MM.1S (cell line): ENCODE measurements around the gene CXorf66.
"Not testable (repeated sequence)": the region's sequence is repeated elsewhere in the genome, so short reads cannot be mapped to it uniquely, and the experiment has no call there.

Source experiments
- DNase-seq: peaks from one replicate; pipeline ENCODE4 v3.0.0-alpha.2; 2015
- H2AFZ ChIP-seq: fragments of 300-600 bp; sonication (generic); 2 replicates; pipeline ENCODE4 v1.6.0; 2016; ENCODE audit warnings: antibody characterized with exemption, low read length
- H3F3A ChIP-seq: fragments of 300-600 bp; sonication (generic); 2 replicates; pipeline ENCODE4 v1.6.1; 2016; ENCODE audit warnings: mild to moderate bottlenecking, antibody characterized with exemption, low read length, moderate library complexity, mixed read lengths; ENCODE audit not compliant: insufficient read depth
- H3K27ac ChIP-seq: fragments of 300-600 bp; sonication (generic); 2 replicates; pipeline ENCODE4 v1.5.1; 2016; ENCODE audit warnings: mild to moderate bottlenecking, low read length
- H3K27me3 ChIP-seq: fragments of 300-600 bp; sonication (generic); replicated peaks from 2 replicates; pipeline ENCODE4 v1.6.0; 2016; ENCODE audit warnings: low read length; ENCODE audit not compliant: insufficient read depth
- H3K36me3 ChIP-seq: fragments of 300-600 bp; sonication (generic); replicated peaks from 2 replicates; pipeline ENCODE4 v1.6.1; 2016; ENCODE audit warnings: mild to moderate bottlenecking, low read length, mixed read lengths; ENCODE audit not compliant: insufficient read depth
- H3K4me1 ChIP-seq: fragments of 300-600 bp; sonication (generic); 2 replicates; pipeline ENCODE4 v1.6.1; 2016; ENCODE audit warnings: low read length, mixed read lengths
- H3K4me2 ChIP-seq: fragments of 300-600 bp; sonication (generic); 2 replicates; pipeline ENCODE4 v1.6.0; 2016; ENCODE audit warnings: low read depth, low read length
- H3K4me3 ChIP-seq: fragments of 300-600 bp; sonication (generic); 2 replicates; pipeline ENCODE4 v1.5.1; 2016; ENCODE audit warnings: low read length, mixed read lengths
- H3K79me2 ChIP-seq: fragments of 300-600 bp; sonication (generic); 2 replicates; pipeline ENCODE4 v1.6.1; 2016; ENCODE audit warnings: mixed run types, low read length, mixed read lengths
- H3K9ac ChIP-seq: fragments of 300-600 bp; sonication (generic); 2 replicates; pipeline ENCODE4 v1.6.1; 2016; ENCODE audit warnings: low read length, mixed read lengths
- H3K9me2 ChIP-seq: fragments of 300-600 bp; sonication (generic); replicated peaks from 2 replicates; pipeline ENCODE4 v1.6.1; 2016; ENCODE audit warnings: mild to moderate bottlenecking, low read length, mixed read lengths; ENCODE audit not compliant: insufficient read depth
- H3K9me3 ChIP-seq: fragments of 300-600 bp; sonication (generic); replicated peaks from 2 replicates; pipeline ENCODE4 v1.6.1; 2016; ENCODE audit warnings: mild to moderate bottlenecking, low read length, mixed read lengths; ENCODE audit not compliant: insufficient read depth
- H4K20me1 ChIP-seq: fragments of 300-600 bp; sonication (generic); 2 replicates; pipeline ENCODE4 v1.6.1; 2016; ENCODE audit warnings: mild to moderate bottlenecking, low read length, moderate library complexity, mixed read lengths; ENCODE audit not compliant: insufficient read depth
- CTCF ChIP-seq: fragments of 300-600 bp; sonication (generic); IDR thresholded peaks from 2 replicates; pipeline ENCODE4 v1.5.1; 2016; ENCODE audit warnings: antibody characterized with exemption, low read length, mixed read lengths
- EZH2 ChIP-seq: fragments of 300-600 bp; sonication (generic); optimal IDR thresholded peaks from 2 replicates; pipeline ENCODE3; 2017; ENCODE audit warnings: low read depth, mild to moderate bottlenecking, antibody characterized with exemption, low read length, mixed read lengths
- EZH2phosphoT487 ChIP-seq: fragments of 300-600 bp; sonication (generic); IDR thresholded peaks from 2 replicates; pipeline ENCODE4 v1.6.1; 2018; ENCODE audit warnings: antibody characterized with exemption, low read length

CXorf66 gene

GRCh38 chrX:139929876-139930275 lies 35.4 kb downstream of the CXorf66 start:
- Histone ChIP-seq H3K27me3 (no peaks in the 10 kb centered on the region), H3K9ac (no peak overlapping the region), H3K4me2 (no peak overlapping the region), H3K9me2 (no peaks in the 10 kb centered on the region), H2AFZ (no peak overlapping the region), H3K9me3 (no peaks in the 10 kb centered on the region), H3F3A (peaks cover 9% of the 10 kb centered on the region), H3K36me3 (no peaks in the 10 kb centered on the region), H3K79me2 (peaks cover 33% of the 10 kb centered on the region), H3K4me1 (peaks cover 5% of the 10 kb centered on the region; the same call in 1 of the 2 replicates), H4K20me1 (no peaks in the 10 kb centered on the region), H3K27ac (no peak overlapping the region), H3K4me3 (no peak overlapping the region)
- no peak for DNase-seq
- TF ChIP-seq CTCF (no peak), EZH2phosphoT487 (no peak), EZH2 (no peak)

GRCh38 chrX:139924696-139925095 lies 40.6 kb downstream of the CXorf66 start:
- no peak for DNase-seq
- no peak overlapping the region for H3K4me2 ChIP-seq
- no peak overlapping the region for H2AFZ ChIP-seq
- H3K9ac ChIP-seq: no peak overlapping the region
- no peaks in the 10 kb centered on the region for H3K4me1 ChIP-seq
- H3F3A ChIP-seq: no peaks in the 10 kb centered on the region
- H3K36me3 ChIP-seq: no peaks in the 10 kb centered on the region
- H3K27me3 ChIP-seq: no peaks in the 10 kb centered on the region
- no peak for TF ChIP-seq EZH2phosphoT487
- TF ChIP-seq CTCF: no peak
- no peak for TF ChIP-seq EZH2
- no peaks in the 10 kb centered on the region for H3K9me3 ChIP-seq
- H4K20me1 ChIP-seq: no peaks in the 10 kb centered on the region
- H3K9me2 ChIP-seq: no peaks in the 10 kb centered on the region
- H3K27ac ChIP-seq: no peak overlapping the region
- H3K4me3 ChIP-seq: no peak overlapping the region
- peaks cover 24% of the 10 kb centered on the region for H3K79me2 ChIP-seq

GRCh38 chrX:139924069-139924695 lies 41.1 kb downstream of the CXorf66 start:
- no peaks in the 10 kb centered on the region for H4K20me1 ChIP-seq
- no peaks in the 10 kb centered on the region for H3K27me3 ChIP-seq
- H3K9me3 ChIP-seq: no peaks in the 10 kb centered on the region
- H3K4me2 ChIP-seq: no peak overlapping the region
- H3K9ac ChIP-seq: no peak overlapping the region
- DNase-seq: no peak
- TF ChIP-seq CTCF (no peak), EZH2phosphoT487 (no peak), EZH2 (no peak)
- no peaks in the 10 kb centered on the region for H3K4me1 ChIP-seq
- no peaks in the 10 kb centered on the region for H3K9me2 ChIP-seq
- no peak overlapping the region for H3K27ac ChIP-seq
- H3K36me3 ChIP-seq: no peaks in the 10 kb centered on the region
- H3K79me2 ChIP-seq: peaks cover 20% of the 10 kb centered on the region
- H3K4me3 ChIP-seq: no peak overlapping the region
- H3F3A ChIP-seq: no peaks in the 10 kb centered on the region
- no peak overlapping the region for H2AFZ ChIP-seq

GRCh38 chrX:139921142-139921541 lies 44.2 kb downstream of the CXorf66 start:
- H3F3A ChIP-seq, H3K4me1 ChIP-seq, H3K4me3 ChIP-seq, H3K9me2 ChIP-seq, H4K20me1 ChIP-seq, H3K9ac ChIP-seq, H3K4me2 ChIP-seq, H3K27me3 ChIP-seq, DNase-seq, H2AFZ ChIP-seq, H3K36me3 ChIP-seq, H3K27ac ChIP-seq, H3K9me3 ChIP-seq: not testable (repeated sequence)
- peaks cover 16% of the 10 kb centered on the region; the same call in 1 of the 2 replicates for H3K79me2 ChIP-seq
